ENCODE data around the gene SLC35E1.
"Not testable (repeated sequence)": the region's sequence is repeated elsewhere in the genome, so short reads cannot be mapped to it uniquely, and the experiment has no call there.

GRCh38 chr19:16543734-16544133, 28.5 kb downstream of the SLC35E1 start:
- not testable (repeated sequence) for TF ChIP-seq CTCF (conservative IDR thresholded peaks at IDR 0.05); EZH2 (IDR thresholded peaks at IDR 0.05; ENCODE audit: low read depth)
